ENCODE data around the gene P2RX7. TPM values are rescaled to one million over a fixed set of nuclear protein-coding genes. Genes with fewer than 3 reads are reported as not detected.

The P2RX7 gene
- total RNA-seq, 1 experiment from 2014 or later: 0.23 TPM

DNA sequence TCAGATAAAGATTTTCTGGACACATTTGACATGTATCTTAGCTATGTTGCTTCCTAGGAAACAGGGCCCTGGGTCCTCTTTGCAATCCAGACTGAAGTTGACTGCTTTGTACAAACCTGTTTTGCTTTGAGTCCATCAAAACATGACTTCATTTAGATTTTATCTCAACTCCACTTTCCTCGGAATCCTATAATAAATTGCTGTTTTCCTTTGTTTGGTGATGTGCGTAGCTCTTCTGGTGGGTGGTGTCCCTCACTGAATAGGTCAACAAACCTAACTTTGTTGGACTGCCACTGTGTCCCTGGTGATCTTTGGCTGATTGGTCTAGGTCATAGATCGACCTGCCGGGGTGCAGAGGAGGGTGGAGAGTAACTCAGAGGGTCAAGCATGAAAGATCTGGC, 735 bp upstream of the P2RX7 start:
- ATAC-seq: no peak
- no TSS peak for BruUV-seq (replicated peaks)
- POLR2A ChIA-PET: no interaction called here

DNA sequence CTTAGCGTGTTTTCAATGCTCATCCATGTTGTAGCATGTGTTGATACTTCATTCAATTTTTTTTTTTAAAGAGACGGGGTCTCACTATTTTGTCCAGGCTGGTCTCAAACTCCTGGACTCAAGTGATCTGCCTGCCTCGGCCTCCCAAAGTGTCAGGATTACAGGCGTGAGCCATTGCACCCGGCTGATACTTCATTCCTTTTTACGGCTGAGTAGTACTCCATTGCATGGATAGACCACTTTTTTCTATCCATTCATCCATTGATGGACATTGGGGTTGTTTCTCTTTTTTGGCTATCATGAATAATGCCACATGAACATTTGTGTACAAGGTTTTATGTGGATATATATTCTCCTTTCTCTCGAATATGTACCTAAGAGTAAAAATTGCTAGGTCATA, 1.2 kb downstream of the P2RX7 start:
- CTCF ChIA-PET: no interaction called here
- intact Hi-C loops (cut with micrococcal nuclease; ENCODE audit: unreplicated experiment) (no loop called here), in situ Hi-C loops (cut with HindIII; ENCODE audit: low pct_unique_long_range_greater_than_20kb, low sequenced_read_pairs) (no loop called here)
- TF ChIP-seq, protein P1, sequence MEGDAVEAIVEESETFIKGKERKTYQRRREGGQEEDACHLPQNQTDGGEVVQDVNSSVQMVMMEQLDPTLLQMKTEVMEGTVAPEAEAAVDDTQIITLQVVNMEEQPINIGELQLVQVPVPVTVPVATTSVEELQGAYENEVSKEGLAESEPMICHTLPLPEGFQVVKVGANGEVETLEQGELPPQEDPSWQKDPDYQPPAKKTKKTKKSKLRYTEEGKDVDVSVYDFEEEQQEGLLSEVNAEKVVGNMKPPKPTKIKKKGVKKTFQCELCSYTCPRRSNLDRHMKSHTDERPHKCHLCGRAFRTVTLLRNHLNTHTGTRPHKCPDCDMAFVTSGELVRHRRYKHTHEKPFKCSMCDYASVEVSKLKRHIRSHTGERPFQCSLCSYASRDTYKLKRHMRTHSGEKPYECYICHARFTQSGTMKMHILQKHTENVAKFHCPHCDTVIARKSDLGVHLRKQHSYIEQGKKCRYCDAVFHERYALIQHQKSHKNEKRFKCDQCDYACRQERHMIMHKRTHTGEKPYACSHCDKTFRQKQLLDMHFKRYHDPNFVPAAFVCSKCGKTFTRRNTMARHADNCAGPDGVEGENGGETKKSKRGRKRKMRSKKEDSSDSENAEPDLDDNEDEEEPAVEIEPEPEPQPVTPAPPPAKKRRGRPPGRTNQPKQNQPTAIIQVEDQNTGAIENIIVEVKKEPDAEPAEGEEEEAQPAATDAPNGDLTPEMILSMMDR (IDR thresholded peaks at IDR 0.05): no peak
- TF ChIP-seq, protein P2, sequence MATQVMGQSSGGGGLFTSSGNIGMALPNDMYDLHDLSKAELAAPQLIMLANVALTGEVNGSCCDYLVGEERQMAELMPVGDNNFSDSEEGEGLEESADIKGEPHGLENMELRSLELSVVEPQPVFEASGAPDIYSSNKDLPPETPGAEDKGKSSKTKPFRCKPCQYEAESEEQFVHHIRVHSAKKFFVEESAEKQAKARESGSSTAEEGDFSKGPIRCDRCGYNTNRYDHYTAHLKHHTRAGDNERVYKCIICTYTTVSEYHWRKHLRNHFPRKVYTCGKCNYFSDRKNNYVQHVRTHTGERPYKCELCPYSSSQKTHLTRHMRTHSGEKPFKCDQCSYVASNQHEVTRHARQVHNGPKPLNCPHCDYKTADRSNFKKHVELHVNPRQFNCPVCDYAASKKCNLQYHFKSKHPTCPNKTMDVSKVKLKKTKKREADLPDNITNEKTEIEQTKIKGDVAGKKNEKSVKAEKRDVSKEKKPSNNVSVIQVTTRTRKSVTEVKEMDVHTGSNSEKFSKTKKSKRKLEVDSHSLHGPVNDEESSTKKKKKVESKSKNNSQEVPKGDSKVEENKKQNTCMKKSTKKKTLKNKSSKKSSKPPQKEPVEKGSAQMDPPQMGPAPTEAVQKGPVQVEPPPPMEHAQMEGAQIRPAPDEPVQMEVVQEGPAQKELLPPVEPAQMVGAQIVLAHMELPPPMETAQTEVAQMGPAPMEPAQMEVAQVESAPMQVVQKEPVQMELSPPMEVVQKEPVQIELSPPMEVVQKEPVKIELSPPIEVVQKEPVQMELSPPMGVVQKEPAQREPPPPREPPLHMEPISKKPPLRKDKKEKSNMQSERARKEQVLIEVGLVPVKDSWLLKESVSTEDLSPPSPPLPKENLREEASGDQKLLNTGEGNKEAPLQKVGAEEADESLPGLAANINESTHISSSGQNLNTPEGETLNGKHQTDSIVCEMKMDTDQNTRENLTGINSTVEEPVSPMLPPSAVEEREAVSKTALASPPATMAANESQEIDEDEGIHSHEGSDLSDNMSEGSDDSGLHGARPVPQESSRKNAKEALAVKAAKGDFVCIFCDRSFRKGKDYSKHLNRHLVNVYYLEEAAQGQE (IDR thresholded peaks at IDR 0.05; ENCODE audit: insufficient read depth in 1 of 2, low read depth in 2 of 2, low read length in 1 of 2): no peak
- TF ChIP-seq TCF7L2 (IDR thresholded peaks at IDR 0.05; ENCODE audit: low read depth, low read length): no peak
- TF ChIP-seq POLR2AphosphoS5 (IDR thresholded peaks at IDR 0.05; ENCODE audit: low read depth, low read length): no peak
- TF ChIP-seq SIN3A (IDR thresholded peaks at IDR 0.05; ENCODE audit: borderline replicate concordance, insufficient read depth, low read depth, low read length): no peak
- ATAC-seq: no peak
- no TSS peak for BruUV-seq (replicated peaks)
- H3K27me3 ChIP-seq (ENCODE audit: control insufficient read depth, insufficient read depth, low read length): no peaks in the 10 kb centered on the region
- no peaks in the 10 kb centered on the region for H3K36me3 ChIP-seq (ENCODE audit: control insufficient read depth, insufficient read depth, low read length)
- no peak overlapping the region for H3K27ac ChIP-seq (ENCODE audit: low read length)
- POLR2A ChIA-PET: no interaction called here
- no peaks in the 10 kb centered on the region for H3K9me3 ChIP-seq (ENCODE audit: control insufficient read depth, insufficient read depth, low read depth, low read length)
- no peak overlapping the region for H3K4me3 ChIP-seq (ENCODE audit: low read depth in 2 of 2, low read length in 2 of 2)
- no peaks in the 10 kb centered on the region for H3K4me1 ChIP-seq (ENCODE audit: control insufficient read depth, insufficient read depth, low read length)
- no peak for DNase-seq (ENCODE audit: low read depth, low spot score)

More for the DNA sequence above, 735 bp upstream of the P2RX7 start:
- TF ChIP-seq, protein P2 (IDR thresholded peaks at IDR 0.05; ENCODE audit: insufficient read depth in 1 of 2, low read depth in 2 of 2, low read length in 1 of 2): no peak
- TF ChIP-seq POLR2AphosphoS5 (IDR thresholded peaks at IDR 0.05; ENCODE audit: low read depth, low read length): no peak
- TF ChIP-seq, protein P1 (IDR thresholded peaks at IDR 0.05): no peak
- no peak for TF ChIP-seq SIN3A (IDR thresholded peaks at IDR 0.05; ENCODE audit: borderline replicate concordance, insufficient read depth, low read depth, low read length)
- no peak for TF ChIP-seq TCF7L2 (IDR thresholded peaks at IDR 0.05; ENCODE audit: low read depth, low read length)
- no peak for DNase-seq (ENCODE audit: low read depth, low spot score)
- H3K27ac ChIP-seq (ENCODE audit: low read length): no peak overlapping the region
- no peaks in the 10 kb centered on the region for H3K4me1 ChIP-seq (ENCODE audit: control insufficient read depth, insufficient read depth, low read length)
- in situ Hi-C loops (cut with HindIII; ENCODE audit: low pct_unique_long_range_greater_than_20kb, low sequenced_read_pairs): no loop called here
- H3K9me3 ChIP-seq (ENCODE audit: control insufficient read depth, insufficient read depth, low read depth, low read length): no peaks in the 10 kb centered on the region
- no peaks in the 10 kb centered on the region for H3K36me3 ChIP-seq (ENCODE audit: control insufficient read depth, insufficient read depth, low read length)
- no peaks in the 10 kb centered on the region for H3K27me3 ChIP-seq (ENCODE audit: control insufficient read depth, insufficient read depth, low read length)
- CTCF ChIA-PET: no interaction called here
- H3K4me3 ChIP-seq (ENCODE audit: low read depth in 2 of 2, low read length in 2 of 2): no peak overlapping the region
- intact Hi-C loops (cut with micrococcal nuclease; ENCODE audit: unreplicated experiment): no loop called here

All from Panc1 (cell line).